Activated T-cell treated with anti-CD3 and anti-CD28 coated beads, Interleukin-2, amount 50 U/mL, for 72 hours (primary cell): ENCODE results near the gene LRRTM2. TPM values are rescaled to one million over a fixed set of nuclear protein-coding genes. Genes with fewer than 3 reads are reported as not detected.
A peak's percentile ranks its signal among the peaks of the same experiment; 100 is the strongest.

ENCODE experiments used
- ATAC-seq, 2 donors: fragments of 150-1000 bp; cut with Tn5 transposase; replicated peaks in 1 of 2; 2 replicates each; pipeline ENCODE4 v1.10.0; 2021; ENCODE audit warnings: moderate library complexity in 2 of 2, mild to moderate bottlenecking in 1 of 2
- DNase-seq, 2 donors: peaks; one replicate each; pipeline ENCODE4 v3.0.0; 2021 to 2022; ENCODE audit warnings: mixed read lengths in 1 of 2
- H3K27ac Mint-ChIP-seq: one replicate; pipeline ENCODE4 v1.8.0; 2022; ENCODE audit warnings: mild to moderate bottlenecking, moderate library complexity, mixed read lengths
- H3K27me3 Mint-ChIP-seq: one replicate; pipeline ENCODE4 v1.8.0; 2022; ENCODE audit warnings: low read depth, mixed read lengths
- H3K36me3 Mint-ChIP-seq, 2 donors: one replicate each; pipeline ENCODE4 v1.8.0; 2022; ENCODE audit warnings: mixed read lengths in 2 of 2, mild to moderate bottlenecking in 1 of 2; ENCODE audit not compliant: insufficient read depth in 2 of 2
- H3K4me1 Mint-ChIP-seq: one replicate; pipeline ENCODE4 v1.8.0; 2022; ENCODE audit warnings: low read depth, mixed read lengths
- H3K4me3 Mint-ChIP-seq, 2 donors: one replicate each; pipeline ENCODE4 v1.8.0; 2022; ENCODE audit warnings: mild to moderate bottlenecking in 2 of 2, mixed read lengths in 2 of 2, moderate library complexity in 2 of 2
- H3K9me3 Mint-ChIP-seq, 2 donors: one replicate each; pipeline ENCODE4 v1.8.0; 2022; ENCODE audit warnings: mixed read lengths in 2 of 2
- total RNA-seq, 2 donors: library from RNA; stranded (reverse); gene quantifications; one replicate each; pipeline ENCODE4 v1.2.3, GENCODE V29; 2022

Gene LRRTM2
- total RNA-seq, 2 donors from 2014 or later = 0.23 to 0.29 TPM

DNA sequence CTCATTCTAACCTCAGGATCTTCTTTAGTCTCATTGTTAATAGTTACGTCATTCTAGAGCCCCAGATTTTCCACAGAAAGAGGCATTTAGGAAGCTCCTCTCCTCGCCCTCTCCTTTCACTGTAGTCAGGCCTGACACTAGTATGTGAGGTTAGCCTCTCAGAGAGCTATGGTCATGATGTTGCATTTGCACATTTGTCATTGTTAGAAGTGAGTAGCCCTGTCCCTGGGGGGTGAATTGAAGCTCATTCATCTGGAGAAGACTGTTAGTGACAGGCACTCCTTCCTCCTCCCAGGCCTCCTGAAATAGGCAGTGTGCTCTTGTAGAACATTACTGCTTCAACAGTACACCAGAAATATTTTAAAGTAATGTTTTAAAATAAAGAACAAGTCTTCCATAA is 26.6 kb upstream of the LRRTM2 start:
- DNase-seq = no peak
- peaks cover 0 to 2% of the 10 kb centered on the region in 2 donors for H3K9me3 Mint-ChIP-seq
- H3K27me3 Mint-ChIP-seq = peaks cover 40% of the 10 kb centered on the region
- H3K4me3 Mint-ChIP-seq = no peak overlapping the region
- H3K4me1 Mint-ChIP-seq = peaks cover 39% of the 10 kb centered on the region
- ATAC-seq = no peak
- no peak overlapping the region for H3K27ac Mint-ChIP-seq
- H3K36me3 Mint-ChIP-seq = peaks cover 2 to 9% of the 10 kb centered on the region in 2 donors

DNA sequence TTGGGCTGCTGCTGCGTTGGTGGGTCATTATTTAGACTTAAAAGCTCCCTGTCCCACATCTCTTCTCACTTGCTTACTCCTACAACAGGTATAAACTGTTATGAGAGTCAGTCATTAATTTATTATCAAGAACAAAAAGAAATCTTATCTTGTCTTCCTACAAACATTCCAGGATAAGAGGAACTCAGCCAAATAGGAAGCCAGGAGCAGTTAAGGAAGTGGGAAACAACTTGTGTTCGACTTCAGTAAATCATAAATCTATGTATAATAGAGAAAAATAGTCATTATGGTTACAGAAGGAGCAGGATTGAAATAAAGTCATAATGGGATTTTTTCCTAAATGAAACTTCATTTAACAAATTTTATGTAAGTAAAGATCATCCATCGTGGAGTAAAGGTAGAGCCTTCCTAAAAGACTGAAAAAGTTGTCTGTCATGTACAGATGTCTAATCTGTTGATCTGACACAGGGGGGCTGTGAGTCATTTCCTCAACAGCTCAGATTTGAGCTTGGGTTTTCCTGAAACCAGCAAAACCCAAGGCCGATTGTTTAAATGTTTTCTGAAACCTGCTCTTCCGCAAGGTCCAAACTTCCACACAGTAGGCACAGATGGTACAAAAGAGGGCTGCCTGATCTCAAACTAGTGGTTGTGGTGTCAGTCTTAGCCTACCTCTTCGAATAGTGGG is 25.3 kb upstream of the LRRTM2 start:
- DNase-seq = peak; percentile 27 to 37
- peaks cover 0 to 2% of the 10 kb centered on the region in 2 donors for H3K9me3 Mint-ChIP-seq
- peaks cover 2 to 9% of the 10 kb centered on the region in 2 donors for H3K36me3 Mint-ChIP-seq
- peak overlapping the region in 1 of 2 donors; percentile 5 for H3K4me3 Mint-ChIP-seq
- H3K27ac Mint-ChIP-seq = no peak overlapping the region
- peaks cover 46% of the 10 kb centered on the region for H3K27me3 Mint-ChIP-seq
- H3K4me1 Mint-ChIP-seq = peaks cover 49% of the 10 kb centered on the region
- ATAC-seq = peak; percentile 79 to 86

DNA sequence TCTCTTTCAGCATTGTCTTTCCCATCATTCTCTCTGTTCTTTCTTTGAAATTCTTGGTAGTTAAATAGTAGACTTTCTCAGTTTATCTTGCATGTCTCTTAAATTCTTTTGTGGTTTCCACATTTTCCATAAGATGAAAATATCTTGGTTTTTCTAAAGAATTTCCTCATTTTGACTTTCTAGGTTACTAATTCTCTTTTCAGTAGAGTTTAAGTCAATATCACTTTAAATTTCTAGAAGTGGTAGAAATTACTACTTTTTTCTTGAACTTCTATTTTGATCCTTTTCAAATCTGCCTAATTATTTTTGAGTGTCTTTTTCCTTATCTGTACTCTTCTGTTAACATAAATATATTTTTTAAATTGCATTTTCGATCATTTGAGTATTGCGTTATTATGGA is 23.6 kb upstream of the LRRTM2 start:
- Mint-ChIP-seq H3K4me3 (no peak overlapping the region), H3K36me3 (peaks cover 1 to 9% of the 10 kb centered on the region in 2 donors), H3K27me3 (peaks cover 49% of the 10 kb centered on the region), H3K4me1 (peaks cover 49% of the 10 kb centered on the region), H3K27ac (no peak overlapping the region), H3K9me3 (peaks cover 0 to 2% of the 10 kb centered on the region in 2 donors)
- DNase-seq (no peak), ATAC-seq (no peak)

DNA sequence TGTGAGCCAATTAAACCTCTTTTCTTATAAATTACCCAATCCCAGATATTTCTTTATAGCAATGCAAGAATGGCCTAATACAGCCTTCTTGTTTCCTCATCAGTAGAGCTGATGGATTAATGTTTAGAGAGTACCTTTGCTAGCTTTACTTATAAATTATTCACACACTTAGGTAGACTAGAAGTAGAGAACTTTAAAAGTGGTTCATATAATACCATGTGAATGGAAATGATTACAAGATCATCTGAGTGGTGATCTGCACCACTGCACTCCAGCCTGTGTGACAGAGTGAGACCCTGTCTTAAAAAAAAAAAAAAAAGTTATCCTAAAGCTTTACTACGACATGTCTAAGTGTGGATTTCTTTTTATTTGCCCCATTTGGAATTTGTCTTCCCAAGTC is 23.2 kb upstream of the LRRTM2 start:
- peaks cover 1 to 9% of the 10 kb centered on the region in 2 donors for H3K36me3 Mint-ChIP-seq
- H3K4me3 Mint-ChIP-seq = no peak overlapping the region
- H3K27ac Mint-ChIP-seq = no peak overlapping the region
- H3K4me1 Mint-ChIP-seq = peaks cover 49% of the 10 kb centered on the region
- DNase-seq = no peak
- no peak for ATAC-seq
- H3K9me3 Mint-ChIP-seq = peaks cover 0 to 2% of the 10 kb centered on the region in 2 donors
- H3K27me3 Mint-ChIP-seq = peaks cover 47% of the 10 kb centered on the region

DNA sequence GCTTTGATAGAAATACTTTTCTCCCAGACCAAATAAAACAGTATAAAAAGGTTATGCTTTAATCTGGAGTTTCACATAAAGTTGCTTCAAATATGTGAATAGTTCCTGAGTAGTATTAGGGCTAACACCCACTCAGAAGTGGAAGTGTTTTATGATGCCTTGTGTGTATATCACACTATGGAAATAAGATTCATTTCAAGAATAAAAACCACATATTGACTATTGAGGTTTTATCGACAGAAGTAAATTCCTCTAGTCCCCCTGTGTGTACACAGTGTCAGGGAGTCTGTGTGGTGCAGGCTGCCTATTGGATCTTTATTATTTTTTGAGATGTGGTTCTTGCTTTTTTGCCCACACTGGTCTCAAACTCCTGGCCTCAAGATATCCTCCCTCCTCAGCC is 20.8 kb upstream of the LRRTM2 start:
- Mint-ChIP-seq H3K27me3 (peaks cover 33% of the 10 kb centered on the region), H3K4me3 (no peak overlapping the region), H3K4me1 (peaks cover 40% of the 10 kb centered on the region), H3K27ac (no peak overlapping the region), H3K9me3 (peaks cover 3 to 5% of the 10 kb centered on the region in 2 donors), H3K36me3 (peaks cover 4 to 13% of the 10 kb centered on the region in 2 donors)
- ATAC-seq = peak in 1 of 2 donors; percentile 42
- no peak for DNase-seq

DNA sequence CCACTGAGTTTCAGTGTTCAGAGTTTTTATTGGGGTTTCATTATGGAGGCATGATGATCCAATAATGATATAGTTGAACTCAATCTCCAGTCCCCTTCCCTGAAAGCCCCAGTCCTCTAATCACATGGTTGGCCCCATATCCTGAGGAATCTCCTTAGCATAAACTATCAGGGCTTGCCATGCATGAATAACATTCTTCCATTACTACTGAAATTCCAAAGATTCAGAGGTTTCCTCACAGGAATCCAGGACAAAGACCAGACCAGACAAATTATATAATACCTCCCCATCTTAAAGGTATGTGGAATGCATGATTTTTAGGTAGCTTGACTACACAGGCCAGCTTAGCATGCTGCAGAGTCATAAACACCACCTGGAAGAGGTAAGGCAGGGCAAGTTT is 15.5 kb upstream of the LRRTM2 start:
- H3K4me3 Mint-ChIP-seq = no peak overlapping the region
- no peak overlapping the region for H3K27ac Mint-ChIP-seq

DNA sequence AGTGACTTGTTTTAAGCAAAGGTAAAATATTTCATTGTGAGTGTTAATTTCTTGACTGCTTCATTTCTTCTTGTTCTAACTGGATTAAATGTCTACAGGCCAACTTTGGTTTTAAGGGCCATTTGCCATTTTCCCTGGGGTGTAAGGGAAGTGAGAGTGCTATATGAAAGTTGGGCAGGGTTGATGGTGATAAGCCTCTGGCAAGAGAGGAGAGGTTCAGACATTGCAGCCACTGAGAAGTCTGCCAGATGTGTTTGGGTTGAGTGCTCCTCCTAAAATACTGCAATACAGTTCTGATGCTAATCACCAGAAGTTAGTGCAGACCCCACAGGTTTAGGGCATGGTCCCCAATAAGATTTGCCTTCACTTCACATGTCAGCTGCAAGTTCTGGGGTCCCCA is 14.9 kb upstream of the LRRTM2 start:
- Mint-ChIP-seq H3K27me3 (peaks cover 7% of the 10 kb centered on the region), H3K4me1 (no peaks in the 10 kb centered on the region), H3K4me3 (no peak overlapping the region), H3K27ac (no peak overlapping the region), H3K9me3 (peaks cover 5 to 9% of the 10 kb centered on the region in 2 donors), H3K36me3 (peaks cover 15 to 19% of the 10 kb centered on the region in 2 donors)
- no peak for ATAC-seq
- no peak for DNase-seq

More for the DNA sequence above, 15.5 kb upstream of the LRRTM2 start:
- Mint-ChIP-seq H3K27me3 (peaks cover 9% of the 10 kb centered on the region), H3K4me1 (peaks cover under 1% of the 10 kb centered on the region), H3K9me3 (peaks cover 5 to 9% of the 10 kb centered on the region in 2 donors), H3K36me3 (peaks cover 15 to 19% of the 10 kb centered on the region in 2 donors)
- DNase-seq (no peak), ATAC-seq (no peak)

DNA sequence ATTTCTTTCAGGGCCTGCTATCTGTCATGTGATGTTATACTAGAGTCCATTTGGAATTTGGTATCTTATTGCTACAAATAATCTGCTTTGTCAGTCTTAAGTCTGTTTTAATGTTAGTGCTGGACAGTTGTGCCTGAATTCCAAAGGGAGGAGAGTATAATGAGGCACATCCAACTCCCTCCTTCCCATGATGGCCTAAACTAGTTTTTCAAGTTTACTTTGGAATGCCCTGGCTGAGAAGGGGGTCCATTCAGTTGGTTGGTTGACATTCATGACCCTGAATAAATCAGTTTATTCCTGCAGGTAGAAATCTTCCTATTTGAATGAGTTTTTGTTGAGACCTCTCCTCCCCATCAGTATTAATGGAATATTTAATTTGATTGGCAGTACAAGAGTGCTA is 9.4 kb upstream of the LRRTM2 start:
- no peak overlapping the region for H3K27ac Mint-ChIP-seq
- DNase-seq (no peak), ATAC-seq (no peak)
- no peak overlapping the region for H3K4me3 Mint-ChIP-seq
- H3K27me3 Mint-ChIP-seq = peaks cover 6% of the 10 kb centered on the region
- H3K4me1 Mint-ChIP-seq = no peaks in the 10 kb centered on the region
- H3K9me3 Mint-ChIP-seq = peaks cover 0 to under 1% of the 10 kb centered on the region in 2 donors
- peaks cover 3 to 4% of the 10 kb centered on the region in 2 donors for H3K36me3 Mint-ChIP-seq

DNA sequence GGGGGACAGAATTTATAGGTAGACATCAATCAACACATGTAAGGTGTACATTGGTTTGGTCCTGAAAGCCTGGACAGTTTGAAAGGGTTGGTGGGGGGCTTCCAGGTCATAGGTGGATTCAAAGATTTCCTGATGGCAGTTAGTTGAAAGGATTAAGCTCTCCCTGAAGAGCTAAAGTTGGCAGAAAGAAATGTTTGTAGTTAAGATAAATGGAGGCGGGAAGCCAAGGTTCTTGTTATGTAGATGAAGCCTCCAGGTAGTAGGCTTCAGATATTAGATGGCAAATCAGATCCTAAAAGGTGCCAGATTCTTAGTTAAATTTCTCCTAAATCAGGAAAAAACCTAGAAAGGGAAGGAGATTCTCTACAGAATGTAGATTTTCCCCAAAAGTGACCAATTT is 9.0 kb upstream of the LRRTM2 start:
- H3K9me3 Mint-ChIP-seq = no peaks in the 10 kb centered on the region
- ATAC-seq (no peak), DNase-seq (no peak)
- no peaks in the 10 kb centered on the region for H3K4me1 Mint-ChIP-seq
- H3K36me3 Mint-ChIP-seq = peaks cover 2% of the 10 kb centered on the region in 2 donors
- no peak overlapping the region for H3K27ac Mint-ChIP-seq
- H3K27me3 Mint-ChIP-seq = peaks cover 6% of the 10 kb centered on the region
- no peak overlapping the region for H3K4me3 Mint-ChIP-seq

DNA sequence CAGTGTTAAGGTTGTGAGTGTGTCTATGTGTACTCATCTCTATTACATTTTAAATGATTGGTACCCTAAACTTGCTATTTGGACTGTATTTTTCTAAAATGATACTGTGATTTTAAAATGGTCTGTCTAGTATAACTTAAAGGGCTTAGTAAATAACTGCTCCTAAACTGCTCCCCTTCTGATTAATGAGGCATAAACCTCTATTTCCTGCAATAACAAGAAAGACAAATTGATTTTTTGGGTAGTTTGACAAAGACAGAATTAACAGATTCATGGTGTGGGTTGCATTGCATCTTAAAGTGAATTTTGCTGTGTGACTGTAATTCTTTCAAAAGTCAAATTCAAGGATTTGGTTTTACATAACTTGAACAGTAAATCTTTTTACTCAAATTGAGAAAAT is 8.1 kb upstream of the LRRTM2 start:
- H3K4me1 Mint-ChIP-seq = no peaks in the 10 kb centered on the region
- H3K27me3 Mint-ChIP-seq = peaks cover 6% of the 10 kb centered on the region
- no peaks in the 10 kb centered on the region for H3K9me3 Mint-ChIP-seq
- H3K27ac Mint-ChIP-seq = no peak overlapping the region
- no peak for ATAC-seq
- H3K36me3 Mint-ChIP-seq = peaks cover 0 to 2% of the 10 kb centered on the region in 2 donors
- no peak for DNase-seq
- no peak overlapping the region for H3K4me3 Mint-ChIP-seq

DNA sequence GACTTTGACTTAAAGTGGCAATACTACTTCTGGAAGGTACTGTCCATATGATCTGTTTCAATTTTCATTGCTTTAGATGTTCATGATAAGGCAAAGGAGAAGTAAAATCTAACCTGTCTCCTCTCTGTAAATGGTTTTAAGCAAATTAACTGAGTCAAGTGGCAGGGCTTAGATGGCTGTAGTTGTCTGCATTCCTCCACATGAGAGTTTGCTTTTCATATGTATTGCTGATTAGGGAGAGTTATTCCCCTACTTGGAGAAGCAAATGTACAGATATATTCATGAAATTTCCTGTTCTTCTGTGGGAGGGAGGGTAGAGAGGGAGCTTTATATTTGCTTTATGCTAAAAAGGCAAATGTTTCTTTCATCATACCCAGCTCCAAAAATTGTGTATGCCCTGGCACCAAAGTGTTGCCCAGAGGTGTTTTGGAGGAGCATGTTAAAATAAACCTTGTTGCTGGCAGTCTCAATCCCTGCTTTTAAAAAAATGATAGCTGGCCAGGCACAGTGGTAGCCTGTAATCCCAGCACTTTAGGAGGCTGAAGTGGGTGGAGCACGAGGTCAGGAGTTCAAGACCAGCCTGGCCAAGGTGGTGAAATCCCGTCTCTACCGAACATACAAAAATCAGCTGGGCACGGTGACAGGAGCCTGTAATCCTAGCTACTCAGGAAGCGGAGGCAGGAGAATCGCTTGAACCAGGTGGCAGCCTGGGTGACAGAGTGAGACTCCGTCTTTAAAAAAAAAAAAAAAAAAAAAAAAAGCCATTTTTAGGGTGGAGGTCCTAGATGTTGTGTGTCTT is 3.5 kb upstream of the LRRTM2 start:
- H3K27me3 Mint-ChIP-seq = peaks cover 9% of the 10 kb centered on the region
- no peak for DNase-seq
- H3K9me3 Mint-ChIP-seq = no peaks in the 10 kb centered on the region
- ATAC-seq = no peak
- H3K4me3 Mint-ChIP-seq = no peak overlapping the region
- no peak overlapping the region for H3K27ac Mint-ChIP-seq
- peaks cover 0 to 2% of the 10 kb centered on the region in 2 donors for H3K36me3 Mint-ChIP-seq
- no peaks in the 10 kb centered on the region for H3K4me1 Mint-ChIP-seq

DNA sequence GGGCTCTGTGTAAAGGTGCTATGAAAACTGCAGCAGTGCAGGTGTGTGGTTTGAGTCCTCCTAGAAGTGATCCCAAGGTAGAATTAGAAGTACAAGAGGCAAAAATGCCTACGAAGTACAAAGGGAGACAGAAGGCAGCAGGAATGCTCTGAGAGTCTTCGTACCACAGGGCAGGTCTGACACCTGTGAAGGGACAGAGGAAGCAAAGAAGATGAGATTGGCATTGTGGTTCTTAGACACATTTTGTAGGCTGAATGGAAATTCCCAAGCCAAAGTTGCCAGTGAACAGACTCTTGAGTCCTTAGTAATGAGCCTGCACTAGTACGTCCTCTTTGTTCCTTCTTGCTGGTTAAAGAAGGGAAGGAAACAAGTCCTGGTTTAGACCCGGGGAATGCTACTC is 1.7 kb upstream of the LRRTM2 start:
- ATAC-seq = no peak
- H3K36me3 Mint-ChIP-seq = peaks cover 0 to 2% of the 10 kb centered on the region in 2 donors
- H3K27ac Mint-ChIP-seq = no peak overlapping the region

DNA sequence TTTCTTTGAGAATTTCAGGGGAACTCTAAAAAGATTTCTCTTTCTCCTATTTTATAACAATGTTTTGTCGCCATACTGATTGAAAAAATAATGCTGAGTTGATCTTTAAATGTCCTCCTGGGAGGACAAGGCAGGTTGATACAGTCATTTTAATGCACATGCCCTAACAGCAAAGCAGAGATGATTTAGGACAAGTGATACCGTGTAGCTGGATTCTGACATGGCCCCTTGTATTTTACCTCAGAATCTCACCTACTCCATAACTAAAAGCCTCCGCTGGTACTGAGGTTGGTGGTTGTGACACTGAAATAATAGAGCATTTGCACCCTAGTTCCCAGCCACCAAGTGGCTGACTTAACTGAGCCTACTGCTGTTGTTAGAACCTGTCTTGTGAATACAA is 811 bp upstream of the LRRTM2 start:
- ATAC-seq = no peak
- DNase-seq = no peak
- H3K4me3 Mint-ChIP-seq = no peak overlapping the region
- peaks cover 0 to 2% of the 10 kb centered on the region in 2 donors for H3K36me3 Mint-ChIP-seq
- H3K4me1 Mint-ChIP-seq = peaks cover 15% of the 10 kb centered on the region
- H3K9me3 Mint-ChIP-seq = no peaks in the 10 kb centered on the region
- H3K27me3 Mint-ChIP-seq = peaks cover 28% of the 10 kb centered on the region
- no peak overlapping the region for H3K27ac Mint-ChIP-seq

More for the DNA sequence above, 1.7 kb upstream of the LRRTM2 start:
- no peak for DNase-seq
- H3K4me3 Mint-ChIP-seq = no peak overlapping the region
- H3K4me1 Mint-ChIP-seq = peaks cover 6% of the 10 kb centered on the region
- H3K27me3 Mint-ChIP-seq = peaks cover 20% of the 10 kb centered on the region
- H3K9me3 Mint-ChIP-seq = no peaks in the 10 kb centered on the region
